ENCODE data around the gene EYS.

DNA sequence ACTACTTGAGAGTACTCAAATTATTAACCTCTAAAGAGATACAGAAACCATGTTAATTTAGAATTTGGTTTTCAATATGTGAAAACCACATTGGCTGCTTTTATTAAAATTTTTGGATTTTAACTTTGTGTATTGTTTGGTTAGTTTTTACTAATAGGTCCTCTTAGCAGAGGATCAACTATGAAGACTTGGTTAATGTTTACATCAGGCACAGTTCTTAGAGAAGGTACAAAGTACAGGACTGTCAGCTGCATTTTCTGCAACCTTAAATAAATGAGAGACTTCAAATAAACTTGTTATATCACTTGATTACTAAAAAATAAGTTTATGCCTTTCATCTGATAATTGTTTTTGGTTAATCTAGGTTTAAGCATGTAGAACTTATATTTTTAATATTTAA is 1982.3 kb downstream of the EYS start:
- TF ChIP-seq, protein P1, sequence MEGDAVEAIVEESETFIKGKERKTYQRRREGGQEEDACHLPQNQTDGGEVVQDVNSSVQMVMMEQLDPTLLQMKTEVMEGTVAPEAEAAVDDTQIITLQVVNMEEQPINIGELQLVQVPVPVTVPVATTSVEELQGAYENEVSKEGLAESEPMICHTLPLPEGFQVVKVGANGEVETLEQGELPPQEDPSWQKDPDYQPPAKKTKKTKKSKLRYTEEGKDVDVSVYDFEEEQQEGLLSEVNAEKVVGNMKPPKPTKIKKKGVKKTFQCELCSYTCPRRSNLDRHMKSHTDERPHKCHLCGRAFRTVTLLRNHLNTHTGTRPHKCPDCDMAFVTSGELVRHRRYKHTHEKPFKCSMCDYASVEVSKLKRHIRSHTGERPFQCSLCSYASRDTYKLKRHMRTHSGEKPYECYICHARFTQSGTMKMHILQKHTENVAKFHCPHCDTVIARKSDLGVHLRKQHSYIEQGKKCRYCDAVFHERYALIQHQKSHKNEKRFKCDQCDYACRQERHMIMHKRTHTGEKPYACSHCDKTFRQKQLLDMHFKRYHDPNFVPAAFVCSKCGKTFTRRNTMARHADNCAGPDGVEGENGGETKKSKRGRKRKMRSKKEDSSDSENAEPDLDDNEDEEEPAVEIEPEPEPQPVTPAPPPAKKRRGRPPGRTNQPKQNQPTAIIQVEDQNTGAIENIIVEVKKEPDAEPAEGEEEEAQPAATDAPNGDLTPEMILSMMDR (IDR thresholded peaks at IDR 0.05; ENCODE audit: low read length), result no peak
- TF ChIP-seq EZH2phosphoT487 (IDR thresholded peaks at IDR 0.05; ENCODE audit: low read length), result no peak
- no peak for TF ChIP-seq EZH2 (optimal IDR thresholded peaks at IDR 0.05; ENCODE audit: low read depth, low read length)

All from MM.1S (cell line).